ENCODE measurements around the gene FAM120B.
"Not testable (repeated sequence)": the region's sequence is repeated elsewhere in the genome, so short reads cannot be mapped to it uniquely, and the experiment has no call there.

The FAM120B gene

DNA sequence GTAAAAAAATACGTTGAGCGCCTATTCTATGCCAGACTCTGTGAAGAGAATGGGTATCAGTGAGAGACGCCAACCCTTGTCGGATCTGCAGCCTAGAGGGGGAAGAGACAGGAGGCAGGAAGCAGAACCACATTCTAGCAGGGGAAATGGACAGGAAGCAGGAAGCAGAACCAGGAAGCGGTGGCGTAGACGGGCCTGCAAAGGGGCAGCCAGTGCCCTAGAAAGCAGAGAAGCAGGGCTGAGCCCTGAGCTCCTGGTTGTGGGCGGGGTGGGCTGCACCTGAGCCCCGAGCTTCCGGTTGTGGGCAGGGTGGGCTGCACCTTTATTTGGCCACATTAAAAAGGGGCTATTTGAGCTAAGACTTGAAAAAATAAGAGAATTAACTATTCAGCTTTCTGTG, 71.9 kb downstream of the FAM120B start:
- Mint-ChIP-seq H3K36me3 (ENCODE audit: low read depth) (peaks cover 15% of the 10 kb centered on the region), H3K27ac (peak overlapping the region; percentile 85), H3K4me3 (no peak overlapping the region), H3K9me3 (no peaks in the 10 kb centered on the region), H3K27me3 (no peaks in the 10 kb centered on the region), H3K4me1 (peaks cover 23% of the 10 kb centered on the region)
- ATAC-seq (no peak), DNase-seq (peak; percentile 14)

DNA sequence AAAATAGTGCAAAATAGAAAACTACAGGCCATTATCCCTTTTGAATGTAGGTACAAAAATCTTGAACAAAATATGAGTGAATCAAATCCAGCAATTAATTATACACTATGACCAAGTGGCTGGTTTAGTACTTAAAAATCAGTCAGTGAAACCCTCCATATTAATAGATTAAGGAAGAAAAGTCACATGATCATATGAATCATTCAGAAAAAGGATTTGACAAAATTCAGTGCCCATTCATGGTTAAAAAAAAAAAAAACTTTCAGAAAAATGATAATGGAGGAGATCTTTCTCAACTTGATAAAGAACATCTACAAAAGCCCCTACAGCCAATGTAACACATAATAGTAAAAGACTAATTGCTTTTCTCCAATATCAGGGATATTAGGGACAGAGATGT, 75.0 kb downstream of the FAM120B start:
- no peak overlapping the region for H3K4me3 Mint-ChIP-seq
- ATAC-seq (no peak), DNase-seq (no peak)
- H3K9me3 Mint-ChIP-seq: no peaks in the 10 kb centered on the region
- H3K27ac Mint-ChIP-seq: no peak overlapping the region
- H3K27me3 Mint-ChIP-seq: no peaks in the 10 kb centered on the region
- peaks cover 7% of the 10 kb centered on the region for H3K36me3 Mint-ChIP-seq (ENCODE audit: low read depth)
- peaks cover 11% of the 10 kb centered on the region for H3K4me1 Mint-ChIP-seq

DNA sequence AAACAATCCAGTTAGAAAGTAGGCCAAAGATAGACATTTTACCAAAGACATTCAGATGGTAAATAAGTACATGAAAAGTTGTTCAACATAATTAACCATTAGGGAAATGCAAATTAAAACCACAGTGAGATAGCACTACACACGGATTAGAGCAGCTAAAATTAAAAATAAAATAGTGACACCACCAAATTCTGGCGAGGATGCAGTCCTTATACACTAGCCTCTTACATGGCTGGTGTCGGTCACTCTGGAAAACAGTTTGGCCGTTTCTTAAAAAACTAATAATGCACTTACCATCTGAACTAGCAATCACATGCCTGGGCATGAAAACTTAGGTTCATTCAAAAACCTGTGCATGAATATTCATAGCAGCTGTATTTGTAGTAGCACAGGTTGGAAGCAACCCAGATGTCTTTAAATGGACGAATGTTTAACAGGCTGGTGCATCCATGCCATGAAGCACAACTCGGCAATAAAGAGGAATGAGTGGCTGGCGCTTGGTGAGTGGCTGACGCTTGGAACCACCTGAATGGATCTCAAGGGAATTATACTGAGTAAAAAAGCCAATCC, 77.0 kb downstream of the FAM120B start:
- H3K27ac Mint-ChIP-seq: no peak overlapping the region
- ATAC-seq (no peak), DNase-seq (no peak)
- peaks cover 7% of the 10 kb centered on the region for H3K36me3 Mint-ChIP-seq (ENCODE audit: low read depth)
- H3K27me3 Mint-ChIP-seq: no peaks in the 10 kb centered on the region
- H3K9me3 Mint-ChIP-seq: no peaks in the 10 kb centered on the region
- no peak overlapping the region for H3K4me3 Mint-ChIP-seq
- H3K4me1 Mint-ChIP-seq: peaks cover 3% of the 10 kb centered on the region

DNA sequence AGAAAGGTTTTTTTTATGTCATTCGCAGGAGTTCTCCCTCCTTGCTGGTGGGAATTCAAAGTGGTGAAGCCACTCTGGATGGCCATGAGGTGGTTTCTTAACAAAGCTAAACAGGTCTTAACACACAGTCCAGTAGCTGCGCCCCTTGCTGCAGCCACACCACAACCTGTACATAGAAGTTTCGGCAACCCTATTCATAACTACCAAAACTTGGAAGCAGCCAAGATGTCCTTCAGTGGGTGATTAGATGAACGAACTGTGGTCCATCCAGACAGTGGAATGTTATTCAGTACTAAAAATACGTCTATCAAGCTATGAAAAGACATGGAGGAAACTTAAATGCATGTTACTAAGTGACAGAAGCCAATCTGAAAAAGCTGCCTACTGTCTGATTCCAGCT, 78.9 kb downstream of the FAM120B start:
- no peak overlapping the region for H3K27ac Mint-ChIP-seq
- H3K4me3 Mint-ChIP-seq: no peak overlapping the region
- no peaks in the 10 kb centered on the region for H3K27me3 Mint-ChIP-seq
- peaks cover 12% of the 10 kb centered on the region for H3K36me3 Mint-ChIP-seq (ENCODE audit: low read depth)
- no peaks in the 10 kb centered on the region for H3K4me1 Mint-ChIP-seq
- ATAC-seq (no peak), DNase-seq (no peak)
- H3K9me3 Mint-ChIP-seq: no peaks in the 10 kb centered on the region

DNA sequence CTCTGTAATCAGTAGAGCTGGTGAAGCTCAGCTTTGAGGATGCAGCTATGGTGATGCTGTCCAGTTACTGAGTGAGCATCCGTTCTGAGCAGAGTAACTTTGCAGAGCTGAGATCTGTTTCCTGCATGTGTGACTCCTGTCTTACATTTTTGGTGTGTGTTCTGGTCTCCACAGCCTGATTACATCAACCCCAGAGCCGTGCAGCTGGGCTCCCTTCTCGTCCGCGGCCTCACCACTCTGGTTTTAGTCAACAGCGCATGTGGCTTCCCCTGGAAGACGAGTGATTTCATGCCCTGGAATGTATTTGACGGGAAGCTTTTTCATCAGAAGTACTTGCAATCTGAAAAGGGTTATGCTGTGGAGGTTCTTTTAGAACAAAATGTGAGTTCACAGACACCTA, 81.6 kb downstream of the FAM120B start:
- no peak for ATAC-seq
- Mint-ChIP-seq H3K27ac (no peak overlapping the region), H3K4me3 (no peak overlapping the region), H3K27me3 (no peaks in the 10 kb centered on the region), H3K36me3 (ENCODE audit: low read depth) (peaks cover 24% of the 10 kb centered on the region), H3K4me1 (peaks cover 2% of the 10 kb centered on the region), H3K9me3 (no peaks in the 10 kb centered on the region)
- no peak for DNase-seq

DNA sequence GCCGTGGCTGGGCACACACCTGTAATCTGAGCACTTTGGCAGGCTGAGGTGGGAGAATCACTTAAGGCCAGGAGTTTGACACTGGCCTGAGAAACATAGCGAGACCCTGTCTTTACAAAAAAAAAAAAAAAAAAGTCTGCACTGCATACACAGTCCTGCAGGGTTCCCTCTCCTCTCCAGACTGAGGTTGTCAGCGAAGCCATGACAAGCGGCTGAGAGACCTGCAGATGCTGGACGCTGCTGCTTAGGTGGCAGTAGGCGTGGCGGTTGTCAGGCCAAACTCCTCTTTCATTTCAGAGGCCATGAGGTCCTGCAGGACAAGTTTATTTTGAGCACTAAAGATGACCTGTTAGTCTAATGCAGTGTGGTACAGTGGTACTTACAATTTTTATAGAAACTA, 86.5 kb downstream of the FAM120B start:
- H3K4me3 Mint-ChIP-seq: no peak overlapping the region
- no peaks in the 10 kb centered on the region for H3K27me3 Mint-ChIP-seq
- peaks cover 14% of the 10 kb centered on the region for H3K4me1 Mint-ChIP-seq
- peaks cover 57% of the 10 kb centered on the region for H3K36me3 Mint-ChIP-seq (ENCODE audit: low read depth)
- DNase-seq (no peak), ATAC-seq (no peak)
- peaks cover 5% of the 10 kb centered on the region for H3K9me3 Mint-ChIP-seq
- no peak overlapping the region for H3K27ac Mint-ChIP-seq

DNA sequence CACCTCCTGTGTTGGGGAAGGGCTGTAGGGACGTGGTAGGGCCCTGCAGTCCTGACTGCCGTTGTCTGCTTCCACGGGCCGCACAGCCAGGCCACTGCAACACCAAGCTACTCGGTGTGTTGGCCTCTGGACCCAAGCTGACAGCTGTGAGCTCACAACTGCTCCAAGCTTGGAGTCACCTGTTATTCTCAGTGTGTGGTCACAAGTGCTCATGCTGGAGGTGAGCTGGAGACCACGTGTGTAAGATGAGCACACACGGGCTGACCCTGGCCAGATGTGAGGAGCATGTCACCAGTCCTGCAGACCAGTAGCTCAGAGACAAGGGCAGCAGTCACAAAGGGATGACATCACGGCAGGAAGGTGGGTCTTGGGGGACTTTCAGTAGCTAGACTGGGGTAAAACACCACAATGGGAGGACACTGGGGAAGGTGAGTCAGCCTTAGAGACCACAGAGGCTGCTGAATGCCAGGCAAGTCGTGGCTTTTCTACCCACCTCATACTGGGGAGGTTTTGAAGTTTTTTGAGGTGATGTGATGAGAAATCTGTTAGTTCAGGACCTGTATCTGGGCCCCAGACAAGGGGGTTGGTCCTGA, 87.3 kb downstream of the FAM120B start:
- H3K27ac Mint-ChIP-seq: peak overlapping the region; percentile 80
- peaks cover 5% of the 10 kb centered on the region for H3K9me3 Mint-ChIP-seq
- peaks cover 57% of the 10 kb centered on the region for H3K36me3 Mint-ChIP-seq (ENCODE audit: low read depth)
- DNase-seq (peak; percentile 63), ATAC-seq (peak; percentile 92)
- H3K4me3 Mint-ChIP-seq: peak overlapping the region; percentile 29
- H3K27me3 Mint-ChIP-seq: no peaks in the 10 kb centered on the region
- peaks cover 14% of the 10 kb centered on the region for H3K4me1 Mint-ChIP-seq

DNA sequence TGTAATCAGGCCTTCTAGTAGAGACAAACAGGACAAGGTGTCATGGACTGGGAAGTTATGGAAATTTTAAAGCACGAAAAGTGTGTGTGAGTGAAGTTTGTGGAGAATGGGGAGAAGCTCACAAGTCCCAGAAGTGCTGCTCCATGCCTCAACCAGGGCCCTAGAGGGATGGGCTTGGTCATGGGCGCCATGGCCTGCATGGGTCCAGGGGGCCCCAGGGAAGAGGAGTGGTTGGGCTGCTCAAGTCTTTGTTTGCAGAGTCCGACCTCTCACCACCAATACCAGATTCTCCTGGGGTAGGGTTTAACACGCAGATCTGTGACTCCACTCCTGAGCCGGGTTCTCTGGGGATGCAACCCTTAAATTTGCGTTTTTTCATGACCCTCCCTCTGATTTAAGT, 88.4 kb downstream of the FAM120B start:
- Mint-ChIP-seq H3K27ac (no peak overlapping the region), H3K27me3 (no peaks in the 10 kb centered on the region), H3K9me3 (peaks cover 5% of the 10 kb centered on the region), H3K36me3 (ENCODE audit: low read depth) (peaks cover 50% of the 10 kb centered on the region), H3K4me3 (no peak overlapping the region), H3K4me1 (peaks cover 14% of the 10 kb centered on the region)
- no peak for DNase-seq
- no peak for ATAC-seq

DNA sequence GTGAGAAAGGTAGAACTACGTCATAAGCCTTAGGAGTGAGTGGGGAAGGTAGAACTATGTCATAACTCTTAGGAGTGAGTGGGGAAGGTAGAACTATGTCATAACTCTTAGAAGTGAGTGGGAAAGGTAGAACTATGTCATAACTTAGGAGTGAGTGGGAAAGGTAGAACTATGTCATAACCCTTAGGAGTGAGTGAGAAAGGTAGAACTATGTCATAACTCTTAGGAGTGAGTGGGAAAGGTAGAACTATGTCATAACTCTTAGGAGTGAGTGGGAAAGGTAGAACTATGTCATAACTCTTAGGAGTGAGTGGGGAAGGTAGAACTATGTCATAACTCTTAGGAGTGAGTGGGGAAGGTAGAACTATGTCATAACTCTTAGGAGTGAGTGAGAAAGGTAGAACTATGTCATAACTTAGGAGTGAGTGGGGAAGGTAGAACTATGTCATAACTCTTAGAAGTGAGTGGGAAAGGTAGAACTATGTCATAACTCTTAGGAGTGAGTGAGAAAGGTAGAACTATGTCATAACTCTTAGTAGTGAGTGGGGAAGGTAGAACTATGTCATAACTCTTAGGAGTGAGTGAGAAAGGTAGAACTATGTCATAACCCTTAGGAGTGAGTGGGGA, 92.3 kb downstream of the FAM120B start:
- H3K9me3 Mint-ChIP-seq, DNase-seq, H3K4me3 Mint-ChIP-seq, H3K4me1 Mint-ChIP-seq, H3K27ac Mint-ChIP-seq, H3K27me3 Mint-ChIP-seq, ATAC-seq: not testable (repeated sequence)
- peaks cover 30% of the 10 kb centered on the region for H3K36me3 Mint-ChIP-seq (ENCODE audit: low read depth)

DNA sequence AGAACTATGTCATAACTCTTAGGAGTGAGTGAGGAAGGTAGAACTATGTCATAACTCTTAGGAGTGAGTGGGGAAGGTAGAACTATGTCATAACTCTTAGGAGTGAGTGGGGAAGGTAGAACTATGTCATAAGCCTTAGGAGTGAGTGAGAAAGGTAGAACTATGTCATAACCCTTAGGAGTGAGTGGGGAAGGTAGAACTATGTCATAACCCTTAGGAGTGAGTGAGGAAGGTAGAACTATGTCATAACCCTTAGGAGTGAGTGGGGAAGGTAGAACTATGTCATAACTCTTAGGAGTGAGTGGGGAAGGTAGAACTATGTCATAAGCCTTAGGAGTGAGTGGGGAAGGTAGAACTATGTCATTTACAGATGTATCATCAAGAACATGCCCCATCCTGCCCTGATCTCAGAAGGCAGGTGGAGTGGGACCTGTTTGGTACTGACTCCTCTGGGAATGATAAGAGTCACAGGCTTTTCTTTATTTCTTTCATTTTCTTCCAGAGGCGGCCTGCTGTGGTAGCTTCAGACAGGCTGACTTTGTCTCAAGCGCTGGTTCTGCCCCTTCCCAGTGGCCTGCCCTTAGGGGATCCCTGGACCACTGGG, 93.5 kb downstream of the FAM120B start:
- H3K27me3 Mint-ChIP-seq, H3K4me3 Mint-ChIP-seq, H3K4me1 Mint-ChIP-seq, H3K9me3 Mint-ChIP-seq, H3K27ac Mint-ChIP-seq, ATAC-seq, DNase-seq: not testable (repeated sequence)
- peaks cover 29% of the 10 kb centered on the region for H3K36me3 Mint-ChIP-seq (ENCODE audit: low read depth)

DNA sequence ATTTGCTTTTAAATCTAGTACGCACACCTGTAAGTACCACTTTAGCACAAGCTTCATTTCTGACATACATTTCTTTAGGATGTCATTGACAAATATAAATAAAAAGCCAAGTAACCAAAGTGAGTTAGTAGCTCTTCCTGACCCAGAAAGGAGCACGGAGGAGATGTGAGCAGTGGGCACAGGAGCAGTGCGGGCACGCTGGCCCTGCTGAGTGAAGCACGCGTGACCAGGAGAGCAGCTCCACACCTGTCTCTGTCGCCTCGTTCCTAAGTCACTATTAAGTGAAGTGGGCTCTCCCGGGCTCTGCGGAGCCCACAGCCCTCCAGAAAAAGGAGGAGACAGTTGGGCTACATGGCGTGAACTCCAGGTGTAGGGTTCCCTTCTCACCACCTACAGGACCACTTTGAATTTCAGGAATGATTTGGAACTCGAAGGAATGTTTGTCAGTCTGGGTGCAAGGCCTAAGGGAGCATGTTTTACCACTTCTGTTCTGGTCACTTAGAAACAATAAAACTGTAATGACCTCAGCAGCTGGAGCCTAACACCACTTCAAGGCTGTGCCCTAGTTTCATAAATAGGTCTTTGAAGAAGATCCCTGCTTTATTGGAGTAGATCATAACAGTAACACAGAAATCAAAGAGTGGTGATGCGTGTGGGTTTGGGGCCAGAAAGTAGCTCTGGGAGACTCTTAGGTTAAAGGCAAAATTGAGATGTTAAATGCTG, 95.9 kb downstream of the FAM120B start:
- H3K27ac Mint-ChIP-seq: no peak overlapping the region
- H3K4me1 Mint-ChIP-seq: no peaks in the 10 kb centered on the region
- DNase-seq (no peak), ATAC-seq (no peak)
- no peaks in the 10 kb centered on the region for H3K27me3 Mint-ChIP-seq
- H3K36me3 Mint-ChIP-seq (ENCODE audit: low read depth): peaks cover 30% of the 10 kb centered on the region
- H3K9me3 Mint-ChIP-seq: no peaks in the 10 kb centered on the region
- no peak overlapping the region for H3K4me3 Mint-ChIP-seq

DNA sequence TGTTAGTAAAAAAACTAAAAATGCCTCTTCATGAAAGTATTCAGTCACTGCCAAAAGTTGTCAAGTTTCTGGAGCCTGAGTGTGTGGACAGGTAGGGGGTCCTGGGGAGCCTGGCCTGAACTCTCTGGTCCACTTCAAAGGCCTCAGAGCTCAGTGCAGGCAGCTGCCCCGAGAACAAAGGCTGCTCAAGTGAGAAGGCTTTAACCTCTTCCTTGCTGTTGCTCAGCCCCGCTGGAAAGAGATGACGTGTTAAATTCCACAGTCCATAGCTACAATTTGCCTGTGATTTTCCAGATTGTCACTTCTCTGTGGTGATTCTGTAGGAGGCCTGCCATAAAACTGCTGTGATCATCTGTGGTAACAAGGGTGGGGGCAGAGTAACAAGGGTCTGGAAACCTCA, 96.9 kb downstream of the FAM120B start:
- Mint-ChIP-seq H3K36me3 (ENCODE audit: low read depth) (peaks cover 35% of the 10 kb centered on the region), H3K9me3 (no peaks in the 10 kb centered on the region), H3K4me1 (no peaks in the 10 kb centered on the region), H3K27me3 (no peaks in the 10 kb centered on the region), H3K27ac (no peak overlapping the region), H3K4me3 (no peak overlapping the region)
- DNase-seq (no peak), ATAC-seq (no peak)

DNA sequence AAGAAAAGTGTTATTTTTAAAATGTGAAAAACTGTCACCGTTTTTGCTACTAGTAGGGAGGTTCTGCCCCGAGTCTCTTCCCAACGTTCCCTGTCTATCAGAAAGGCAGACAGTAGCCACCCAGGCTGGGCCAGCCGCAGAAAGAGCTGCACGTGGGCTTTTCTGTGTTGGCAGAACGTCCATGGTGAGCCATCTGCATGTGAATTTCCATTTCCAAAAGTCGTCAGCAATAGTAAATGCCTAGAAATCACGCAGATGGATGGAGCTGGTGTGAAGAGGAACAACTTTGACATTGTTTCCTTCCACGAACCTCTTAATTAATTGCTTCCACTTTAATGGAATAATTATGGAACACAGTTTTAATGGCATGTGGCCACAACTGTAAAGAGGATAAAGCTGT, 97.5 kb downstream of the FAM120B start:
- Mint-ChIP-seq H3K9me3 (no peaks in the 10 kb centered on the region), H3K27ac (no peak overlapping the region), H3K36me3 (ENCODE audit: low read depth) (peaks cover 35% of the 10 kb centered on the region), H3K4me1 (no peaks in the 10 kb centered on the region), H3K4me3 (no peak overlapping the region), H3K27me3 (no peaks in the 10 kb centered on the region)
- ATAC-seq (no peak), DNase-seq (no peak)

DNA sequence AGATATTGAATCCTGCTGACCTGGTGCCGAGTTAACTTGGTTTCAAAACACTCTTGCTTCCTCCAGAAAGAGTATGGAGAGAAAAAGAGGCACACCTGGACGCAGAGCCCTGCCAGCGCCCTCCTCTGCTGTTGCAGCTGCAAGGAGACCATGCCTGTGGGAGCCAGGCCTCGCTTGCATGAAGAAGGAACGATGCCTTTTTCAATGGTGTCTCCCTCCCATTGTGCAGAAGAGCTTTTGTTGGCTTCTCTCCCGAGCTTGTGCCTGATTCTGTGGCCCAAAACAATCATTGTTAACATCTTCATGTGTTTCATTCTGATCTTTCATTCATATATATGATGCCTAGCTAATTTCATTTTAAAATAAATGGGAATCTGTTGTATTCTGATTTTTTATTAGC, 98.1 kb downstream of the FAM120B start:
- no peaks in the 10 kb centered on the region for H3K27me3 Mint-ChIP-seq
- no peaks in the 10 kb centered on the region for H3K9me3 Mint-ChIP-seq
- no peaks in the 10 kb centered on the region for H3K4me1 Mint-ChIP-seq
- H3K27ac Mint-ChIP-seq: no peak overlapping the region
- ATAC-seq: no peak
- no peak for DNase-seq
- H3K4me3 Mint-ChIP-seq: no peak overlapping the region
- H3K36me3 Mint-ChIP-seq (ENCODE audit: low read depth): peaks cover 35% of the 10 kb centered on the region

Data from activated naive CD8-positive, alpha-beta T cell treated with anti-CD3 and anti-CD28 coated beads, Interleukin-2, amount 50 U/mL, for 24 hours (primary cell).